Measurements from ENCODE around the gene GCNT4.

The GCNT4 gene

DNA sequence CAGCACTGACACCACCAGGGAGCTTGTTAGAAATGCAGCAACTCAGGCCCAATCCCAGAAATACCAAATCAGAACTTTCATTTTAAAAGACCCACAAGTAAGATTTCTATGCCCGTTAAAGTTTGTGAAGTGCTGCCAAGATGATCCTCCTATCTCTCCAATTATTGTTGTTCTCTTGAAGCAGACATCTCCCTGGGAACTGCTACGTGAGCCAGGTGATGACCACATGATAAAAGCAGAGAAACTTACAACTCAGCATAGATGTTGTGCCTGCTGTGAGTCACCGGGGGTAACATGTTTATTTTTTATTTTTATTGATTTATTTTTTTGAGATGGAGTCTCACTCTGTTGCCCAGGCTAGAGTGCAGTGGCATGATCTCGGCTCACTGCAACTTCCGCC is 34.4 kb downstream of the GCNT4 start:
- DNase-seq (ENCODE audit: insufficient read length, low spot score) (no peak), FAIRE-seq (no peak)
- TF ChIP-seq POLR2A (IDR thresholded peaks at IDR 0.05; ENCODE audit: low read depth, low read length), result no peak

DNA sequence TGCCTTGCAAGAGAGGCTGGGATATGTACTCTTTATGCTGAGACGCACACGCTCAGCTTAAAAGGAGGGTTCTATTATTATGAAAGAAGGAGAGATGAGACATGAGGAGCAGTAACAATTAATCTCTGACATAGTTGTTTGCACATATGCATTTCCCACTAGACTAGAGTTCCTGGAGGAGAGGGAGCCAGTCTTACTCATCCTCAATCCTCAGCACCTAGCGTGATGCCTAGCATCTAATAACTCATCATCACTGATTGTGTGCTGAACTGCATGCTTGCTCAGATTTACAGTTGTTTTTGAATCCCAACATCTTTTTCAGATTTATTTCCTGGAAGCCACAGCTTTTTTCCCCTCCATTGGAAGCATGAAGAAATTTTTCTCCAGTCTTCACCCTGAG is 35.5 kb downstream of the GCNT4 start:
- FAIRE-seq, result no peak

DNA sequence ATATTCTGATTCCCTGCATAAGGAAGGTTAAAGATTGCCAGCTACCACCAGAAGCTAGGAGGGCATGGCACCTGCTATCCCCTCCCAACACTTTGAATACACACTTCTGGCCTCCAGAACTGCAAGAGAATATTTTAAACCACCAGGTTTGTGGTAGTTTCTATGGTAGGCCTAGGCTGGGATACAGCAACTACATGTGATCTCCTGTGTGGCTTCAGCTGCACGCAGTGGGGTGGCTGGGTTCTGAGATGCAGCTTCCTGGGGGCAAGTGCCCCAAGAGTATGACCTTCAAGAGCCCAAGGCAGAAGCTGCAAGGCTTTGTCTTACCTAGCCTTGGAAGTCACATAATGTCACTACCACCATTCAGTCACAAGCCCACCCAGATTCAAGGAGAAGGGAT is 39.6 kb downstream of the GCNT4 start:
- DNase-seq (ENCODE audit: insufficient read length, low spot score) (no peak), FAIRE-seq (no peak)
- TF ChIP-seq POLR2A (IDR thresholded peaks at IDR 0.05; ENCODE audit: low read depth, low read length), result no peak

More for the DNA sequence above, 35.5 kb downstream of the GCNT4 start:
- DNase-seq (ENCODE audit: insufficient read length, low spot score), result no peak
- no peak for TF ChIP-seq POLR2A (IDR thresholded peaks at IDR 0.05; ENCODE audit: low read depth, low read length)

DNA sequence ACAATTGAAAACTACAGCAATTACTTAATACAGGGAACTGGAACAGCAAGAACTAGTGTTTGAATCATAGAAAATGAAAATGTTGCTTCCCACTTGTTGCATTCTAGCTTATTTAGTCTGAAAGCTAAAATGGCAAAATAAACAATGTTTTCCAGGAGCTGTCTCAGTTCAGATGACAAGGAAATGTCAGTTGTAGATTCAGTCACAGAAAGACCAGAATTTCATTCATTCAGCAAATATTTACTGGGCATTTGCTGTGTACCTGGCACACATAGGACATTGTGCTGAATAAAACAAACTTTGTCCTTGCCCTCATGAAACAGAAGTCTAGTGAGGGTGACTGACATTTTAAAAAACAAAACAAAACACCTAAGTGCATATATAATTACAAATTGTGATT is 41.5 kb downstream of the GCNT4 start:
- no peak for DNase-seq (ENCODE audit: insufficient read length, low spot score)
- FAIRE-seq, result no peak
- no peak for TF ChIP-seq POLR2A (IDR thresholded peaks at IDR 0.05; ENCODE audit: low read depth, low read length)

DNA sequence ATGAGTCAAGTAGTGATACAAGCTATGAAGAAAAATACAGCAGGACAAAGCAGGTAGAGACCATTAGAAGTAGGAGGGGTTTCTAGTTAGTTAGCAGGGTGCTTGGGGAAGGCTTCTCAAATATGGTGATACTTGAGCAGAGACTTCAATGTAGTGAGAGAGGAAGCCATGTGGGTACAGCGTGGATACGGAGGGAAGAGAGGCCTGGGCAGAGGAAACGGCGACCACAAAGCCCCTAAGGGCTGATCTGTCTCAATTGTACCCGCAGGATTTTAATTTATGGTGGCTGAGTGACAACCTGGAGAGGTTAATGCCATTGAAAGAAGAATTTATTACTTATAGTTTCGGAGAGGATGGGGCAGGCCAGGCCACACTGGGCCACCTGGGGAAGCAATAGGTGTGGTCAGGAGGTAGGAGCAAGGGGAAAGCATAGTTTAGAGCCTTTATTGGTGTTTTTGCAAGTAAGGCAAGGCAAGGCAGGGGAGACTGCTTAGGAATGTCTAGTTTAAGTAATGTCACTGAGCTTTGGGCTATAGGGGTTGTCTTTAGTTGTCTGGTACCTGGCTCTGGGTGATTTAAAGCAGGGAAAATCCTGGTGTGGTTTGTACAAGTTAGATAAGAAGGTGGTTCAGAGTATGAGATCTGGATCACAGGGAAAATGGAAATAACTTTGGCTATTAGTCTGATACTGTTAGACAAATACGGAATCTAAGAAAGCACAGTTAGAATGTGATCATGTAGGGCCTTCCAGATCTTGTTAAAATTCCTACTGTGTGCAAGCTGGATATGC is 42.6 kb downstream of the GCNT4 start:
- FAIRE-seq (no peak), DNase-seq (ENCODE audit: insufficient read length, low spot score) (no peak)
- no peak for TF ChIP-seq POLR2A (IDR thresholded peaks at IDR 0.05; ENCODE audit: low read depth, low read length)

DNA sequence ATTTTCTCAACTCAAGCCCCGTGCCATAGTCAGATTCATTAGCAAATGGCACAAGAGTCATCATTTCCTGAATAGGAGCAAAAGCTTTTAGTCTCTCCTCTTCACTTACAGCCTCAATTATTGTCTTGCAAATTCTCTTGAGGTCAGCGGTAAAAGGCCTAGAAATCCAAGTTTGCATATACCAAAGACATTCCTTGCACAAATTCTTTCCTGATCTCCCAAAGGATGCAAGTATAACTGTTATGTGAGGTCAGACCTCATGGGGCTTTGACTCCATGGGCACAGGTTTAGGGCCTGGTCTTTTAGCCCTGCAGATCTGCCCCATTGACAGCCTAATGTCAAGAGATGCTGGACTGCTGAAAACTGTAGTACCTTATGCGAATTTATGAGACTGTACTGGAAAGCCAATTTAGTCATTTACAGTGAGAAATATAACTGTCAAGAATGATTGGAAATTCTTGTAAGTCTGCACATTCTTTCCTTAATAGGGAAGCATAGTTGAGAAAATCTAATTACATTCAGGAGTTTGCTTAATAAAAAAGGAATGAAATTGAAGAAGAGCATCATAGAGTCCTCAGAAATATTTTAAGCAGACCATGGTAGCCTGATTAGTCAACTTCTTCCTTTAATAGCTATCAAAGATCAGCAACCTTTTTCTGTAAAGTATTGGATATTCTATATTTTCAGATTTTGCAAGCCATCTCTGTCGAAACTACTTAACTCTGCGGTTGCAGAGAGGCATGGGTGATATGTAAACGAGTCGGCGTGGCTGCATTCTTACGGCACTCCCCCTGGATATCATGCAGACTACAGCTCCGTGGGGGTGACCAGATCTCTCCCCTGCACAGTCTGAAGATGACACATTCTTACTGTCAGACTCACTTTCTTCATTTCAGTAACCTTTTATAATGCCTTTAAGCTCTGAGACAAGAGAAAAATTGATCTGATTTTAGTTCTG is 45.2 kb downstream of the GCNT4 start:
- DNase-seq (ENCODE audit: insufficient read length, low spot score) (no peak), FAIRE-seq (no peak)
- TF ChIP-seq POLR2A (IDR thresholded peaks at IDR 0.05; ENCODE audit: low read depth, low read length), result no peak

DNA sequence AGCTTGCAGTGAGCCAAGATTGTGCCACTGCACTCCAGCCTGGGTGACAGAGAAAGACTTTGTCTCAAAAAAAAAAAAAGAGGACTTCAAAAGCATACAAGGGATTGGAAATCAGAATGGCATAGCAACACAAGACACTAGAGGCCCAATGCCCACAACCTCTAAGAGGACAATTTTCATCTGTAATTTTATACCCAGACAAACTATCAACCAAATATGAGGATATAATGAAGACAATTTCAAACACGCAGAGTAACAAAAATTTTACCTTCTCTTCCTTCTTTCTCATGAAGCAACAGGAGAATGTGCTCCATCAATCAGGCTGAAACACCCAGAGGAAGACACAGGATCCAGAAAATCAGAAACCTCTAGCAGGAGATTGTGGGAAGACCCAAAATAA is 46.8 kb downstream of the GCNT4 start:
- DNase-seq (ENCODE audit: insufficient read length, low spot score) (no peak), FAIRE-seq (no peak)
- no peak for TF ChIP-seq POLR2A (IDR thresholded peaks at IDR 0.05; ENCODE audit: low read depth, low read length)
